Raji (cell line): ENCODE results near the gene PRKAR2B.

Source experiments
- POLR2A ChIP-seq: IDR thresholded peaks from 2 replicates; pipeline ENCODE4 v1.6.1; 2011; ENCODE audit warnings: low read depth, low read length, control low read depth; ENCODE audit not compliant: insufficient read depth

The PRKAR2B gene

DNA sequence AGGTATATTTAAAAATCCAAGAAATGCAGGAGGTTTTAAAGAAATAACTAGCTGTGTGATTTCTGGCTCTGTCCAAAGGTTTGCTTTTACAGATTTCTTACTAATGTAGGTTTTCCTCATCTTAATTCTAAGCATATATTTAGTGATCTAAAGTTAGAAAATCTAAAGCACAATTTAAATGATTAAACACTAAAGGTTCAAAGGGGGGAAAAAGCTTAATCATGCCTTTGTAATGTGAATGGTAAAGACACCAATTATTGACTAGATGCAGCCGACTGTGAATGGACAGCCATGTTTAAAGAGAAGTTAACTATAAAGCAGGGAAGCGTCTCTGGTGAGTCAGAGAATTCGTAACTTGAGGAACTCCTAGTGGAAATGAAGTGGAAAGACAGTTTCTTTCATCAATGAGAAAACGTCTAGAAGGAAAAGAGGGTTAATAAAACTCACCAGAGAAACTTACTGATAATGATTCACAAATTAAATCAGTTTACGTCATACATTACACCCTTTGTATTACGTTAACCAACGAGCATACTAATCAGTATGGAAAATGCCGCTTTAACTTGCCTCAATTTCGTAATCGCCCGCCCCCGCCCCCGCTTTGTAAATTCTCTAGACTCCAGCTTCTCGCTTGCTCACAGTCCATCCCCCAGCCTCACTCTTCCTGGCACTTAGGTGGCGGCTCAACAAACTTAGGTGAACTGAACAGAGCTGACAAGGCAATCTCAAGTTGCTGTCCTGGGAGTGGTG lies 123.2 kb downstream of the PRKAR2B start:
- TF ChIP-seq POLR2A: no peak

DNA sequence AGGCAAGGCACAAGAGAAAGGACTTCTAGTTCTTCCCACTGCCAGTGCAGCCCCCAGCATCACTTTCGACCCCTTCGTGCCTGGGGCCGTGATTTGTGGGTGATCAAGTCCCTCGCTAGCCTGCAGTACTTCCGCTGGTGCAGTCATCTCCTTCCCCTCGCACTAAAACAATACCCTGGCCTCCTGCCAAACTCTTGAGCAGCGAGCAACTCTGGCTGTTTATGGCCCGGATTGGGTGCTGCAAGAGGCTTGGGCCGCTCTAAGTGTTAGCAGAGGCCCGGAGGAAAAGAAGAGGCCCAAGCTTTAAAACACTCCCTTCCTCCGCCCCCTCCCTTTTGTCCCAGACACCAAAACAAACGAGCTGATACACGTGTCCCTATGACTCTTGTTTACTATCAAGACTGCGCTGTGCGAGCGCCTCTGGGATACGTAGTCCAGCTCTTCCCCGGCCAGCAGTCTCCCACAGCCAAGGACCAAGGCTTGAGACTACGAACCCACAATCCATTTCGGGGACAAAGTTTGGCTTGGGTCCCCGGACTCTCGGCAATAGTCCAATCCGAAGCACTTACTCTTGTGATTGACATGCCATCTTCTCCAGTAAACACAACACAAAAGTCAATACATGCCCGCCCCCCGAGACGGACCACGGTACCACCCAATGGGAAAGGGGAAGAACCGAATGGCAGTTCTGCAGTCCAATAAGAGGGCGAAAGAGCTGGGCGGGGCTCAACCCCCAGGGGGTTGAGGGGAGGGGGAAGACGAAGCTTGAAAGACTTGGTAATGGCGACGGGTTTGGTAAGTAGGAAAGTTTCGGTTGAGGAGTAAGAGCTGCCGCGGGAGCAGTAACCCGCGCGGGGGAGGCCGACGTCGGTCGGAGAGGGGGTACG lies 124.0 kb downstream of the PRKAR2B start, which contains the start of gene HBP1:
Gene HBP1 (plus strand): TSS at position 771 of the 887 bp plus-strand sequence. CDS start 10,891 bp downstream, outside the sequence.
- 0 out of 2 replicates have a peak, but pooled peaks have one; percentile 32 for TF ChIP-seq POLR2A

DNA sequence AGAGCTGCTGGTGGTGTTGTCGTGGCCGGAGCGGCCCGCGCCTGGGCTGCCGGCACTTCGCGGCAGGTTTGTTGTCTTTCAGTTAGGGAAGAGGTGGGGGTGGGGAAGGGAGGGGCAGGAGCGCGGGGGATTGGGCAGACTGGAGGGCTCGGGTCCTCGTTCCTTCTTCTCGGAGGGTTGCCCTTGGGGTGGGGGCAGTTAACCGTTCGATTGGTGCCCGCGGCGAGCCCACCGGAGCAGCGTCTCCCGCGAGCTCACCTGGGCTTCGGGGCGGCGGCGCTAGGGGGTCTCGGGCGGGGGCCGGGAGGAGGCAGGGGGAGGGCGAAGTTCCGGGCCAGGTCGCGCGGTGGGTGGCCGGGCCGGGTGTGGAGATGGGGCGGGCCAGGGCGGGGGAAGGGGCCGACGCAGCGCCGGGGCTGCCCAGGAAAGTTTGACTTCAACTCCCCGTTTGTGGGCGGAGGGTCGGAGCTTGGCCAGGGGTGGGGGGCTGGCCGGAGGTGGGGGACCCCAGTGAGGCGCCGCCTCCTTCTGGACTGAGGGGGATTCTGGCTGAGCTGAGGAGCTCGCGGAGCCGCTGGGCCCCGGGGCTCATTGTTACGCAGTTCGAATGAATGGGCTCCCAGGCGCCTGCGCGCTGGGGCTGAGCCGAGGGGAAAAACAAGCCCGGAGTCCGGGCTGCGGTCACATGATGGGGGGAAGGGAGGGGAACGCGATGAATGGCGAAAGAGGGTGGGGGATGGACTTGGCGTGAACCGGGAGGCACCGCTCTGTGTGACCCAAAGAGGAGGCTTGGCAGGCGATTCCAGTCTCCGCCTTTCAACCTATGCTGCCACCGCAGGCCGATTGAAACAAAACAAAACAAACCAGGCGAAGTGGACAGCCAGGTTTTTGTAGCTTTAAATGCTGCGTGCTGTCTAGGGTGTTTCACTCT lies 124.9 kb downstream of the PRKAR2B start:
- peak; percentile 57 for TF ChIP-seq POLR2A

DNA sequence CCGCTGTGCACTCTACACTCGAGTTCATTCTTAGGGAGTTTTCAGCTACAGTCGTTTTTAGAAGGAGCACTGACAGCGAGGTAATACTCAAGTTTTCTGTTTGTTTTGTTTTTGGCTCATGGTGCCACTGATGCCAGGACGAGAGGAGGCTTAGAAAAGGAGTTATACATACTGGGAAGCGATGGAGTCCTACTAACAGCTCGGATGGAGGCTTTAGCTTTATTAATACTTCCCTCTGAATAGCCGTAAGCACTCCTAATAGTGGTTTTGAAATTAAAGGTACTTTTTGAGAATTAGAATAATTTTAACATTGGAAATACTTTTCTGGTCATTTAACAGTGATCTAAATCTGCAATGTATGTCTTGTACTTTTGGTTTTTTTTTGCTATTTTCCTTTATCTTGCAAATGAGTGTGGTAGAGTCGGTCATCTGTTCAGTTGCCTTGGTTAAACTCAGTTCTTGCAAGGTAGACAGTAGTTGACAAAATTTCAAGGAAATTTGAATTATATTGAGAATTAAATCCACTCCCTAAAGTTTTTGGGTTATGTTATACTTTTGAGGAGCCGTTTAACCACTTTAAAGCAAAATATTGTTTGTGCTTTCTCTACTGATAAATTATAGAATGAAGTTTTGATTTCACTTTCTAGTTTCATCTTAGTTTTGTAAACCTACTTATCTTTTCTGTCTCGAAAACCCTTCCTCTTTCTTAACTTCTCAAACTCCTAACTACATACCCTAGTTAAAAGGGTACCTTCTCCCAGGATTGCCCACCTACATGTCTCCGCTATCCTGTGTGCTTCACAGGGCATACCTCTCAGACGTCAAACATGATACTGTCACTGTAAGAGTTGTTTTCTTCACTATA lies 125.8 kb downstream of the PRKAR2B start:
- no peak; the same call in 1 of the 2 replicates for TF ChIP-seq POLR2A

DNA sequence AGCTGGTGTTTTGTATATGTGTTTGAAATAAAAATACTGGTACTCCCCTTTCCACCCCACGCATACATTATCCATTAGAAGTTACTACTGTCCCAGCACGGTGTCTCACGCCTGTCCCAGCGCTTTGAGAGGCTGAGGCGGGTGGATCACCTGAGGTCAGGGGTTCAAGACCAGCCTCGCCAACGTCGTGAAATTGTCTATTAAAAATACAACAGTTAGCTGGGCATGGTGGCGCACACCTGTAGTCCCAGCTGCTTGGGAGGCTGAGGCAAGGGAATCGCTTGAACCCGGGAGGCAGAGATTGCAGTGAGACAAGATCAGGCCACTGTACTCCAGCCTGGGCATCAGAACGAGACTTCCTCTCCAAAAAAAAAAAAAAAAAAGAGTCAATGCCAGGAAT lies 127.0 kb downstream of the PRKAR2B start:
- TF ChIP-seq POLR2A: no peak

DNA sequence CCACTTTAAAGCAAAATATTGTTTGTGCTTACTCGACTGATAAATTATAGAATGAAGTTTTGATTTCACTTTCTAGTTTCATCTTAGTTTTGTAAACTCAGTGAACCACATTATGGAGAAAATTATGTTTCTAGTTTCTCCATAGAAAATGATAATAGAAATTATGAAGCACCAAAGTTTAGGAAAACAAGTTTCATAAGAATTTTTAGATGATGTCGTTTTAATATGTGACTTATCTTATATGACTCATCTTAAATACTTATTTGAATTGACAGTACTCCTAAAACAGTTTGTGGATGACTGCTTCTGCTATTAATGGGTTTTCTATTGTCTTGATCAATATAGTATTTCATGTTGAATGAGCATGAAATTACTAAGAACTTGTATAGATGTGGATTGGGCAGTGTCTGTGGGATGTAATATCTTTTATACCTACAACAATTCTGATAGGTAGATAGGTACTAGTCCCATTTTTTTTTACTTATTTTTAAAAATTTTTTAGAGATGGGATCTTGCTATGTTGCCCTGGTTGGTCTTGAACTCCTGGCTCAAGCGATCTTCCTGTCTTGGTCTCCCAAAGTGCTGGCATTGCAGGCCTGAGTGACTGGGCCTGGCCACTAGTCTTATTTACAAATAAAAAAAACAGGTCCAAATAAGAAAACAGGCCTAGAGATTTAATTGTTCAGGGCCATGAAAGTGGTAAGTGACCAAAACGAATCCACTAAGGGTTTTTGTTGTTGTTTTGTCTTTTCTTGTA lies 127.9 kb downstream of the PRKAR2B start:
- TF ChIP-seq POLR2A: no peak

DNA sequence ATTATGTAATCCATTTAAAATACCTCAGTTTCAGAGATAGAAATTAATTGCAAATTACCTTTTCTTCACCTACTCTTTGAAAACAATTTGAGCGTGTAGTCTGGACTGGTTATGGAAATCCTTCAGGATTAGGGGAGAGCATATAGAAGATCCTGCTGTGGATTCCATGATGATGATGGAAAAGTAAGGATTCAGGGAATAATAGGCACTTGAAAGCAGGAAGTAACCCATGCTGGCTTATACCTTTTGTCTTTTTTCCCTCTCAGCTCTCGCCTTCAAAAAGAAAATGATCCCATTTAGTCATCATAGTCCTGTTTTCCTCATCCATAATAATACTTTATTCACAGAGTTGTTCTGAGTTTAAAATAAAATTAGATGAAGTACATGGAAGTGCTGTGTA lies 128.7 kb downstream of the PRKAR2B start:
- TF ChIP-seq POLR2A: no peak

DNA sequence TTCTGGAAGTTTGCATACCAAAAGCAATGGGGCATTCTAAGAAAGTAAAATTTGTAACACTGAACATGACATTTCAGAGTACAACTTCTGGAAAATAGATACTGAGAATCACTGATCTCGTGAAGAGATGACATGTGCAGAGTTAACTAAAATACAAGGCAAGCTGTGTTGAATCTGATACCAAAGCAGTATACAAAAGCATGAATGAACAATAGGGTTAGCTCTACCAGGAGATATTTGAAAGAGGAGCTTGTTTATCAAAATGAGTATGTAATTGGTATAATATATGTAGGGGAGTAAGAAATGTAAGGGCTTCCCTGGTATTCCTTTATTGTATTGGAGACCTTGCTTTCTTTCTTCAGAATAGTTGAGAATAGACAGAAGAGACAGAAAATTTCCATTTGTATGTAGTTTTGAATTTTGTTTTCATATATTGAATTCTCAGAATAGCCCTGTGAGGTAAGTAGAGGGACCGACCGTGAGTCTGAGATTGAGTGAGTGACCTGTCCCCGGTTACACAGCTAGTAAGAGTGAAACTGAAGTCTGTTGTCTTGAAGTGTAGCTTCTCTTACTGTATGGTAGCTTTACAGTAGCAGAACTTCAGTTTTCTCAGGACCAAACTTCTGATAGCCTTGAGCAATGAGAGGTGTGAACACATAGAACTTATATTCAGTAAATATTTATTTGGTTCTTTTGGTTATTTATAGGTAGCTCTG lies 129.3 kb downstream of the PRKAR2B start:
- TF ChIP-seq POLR2A: no peak

DNA sequence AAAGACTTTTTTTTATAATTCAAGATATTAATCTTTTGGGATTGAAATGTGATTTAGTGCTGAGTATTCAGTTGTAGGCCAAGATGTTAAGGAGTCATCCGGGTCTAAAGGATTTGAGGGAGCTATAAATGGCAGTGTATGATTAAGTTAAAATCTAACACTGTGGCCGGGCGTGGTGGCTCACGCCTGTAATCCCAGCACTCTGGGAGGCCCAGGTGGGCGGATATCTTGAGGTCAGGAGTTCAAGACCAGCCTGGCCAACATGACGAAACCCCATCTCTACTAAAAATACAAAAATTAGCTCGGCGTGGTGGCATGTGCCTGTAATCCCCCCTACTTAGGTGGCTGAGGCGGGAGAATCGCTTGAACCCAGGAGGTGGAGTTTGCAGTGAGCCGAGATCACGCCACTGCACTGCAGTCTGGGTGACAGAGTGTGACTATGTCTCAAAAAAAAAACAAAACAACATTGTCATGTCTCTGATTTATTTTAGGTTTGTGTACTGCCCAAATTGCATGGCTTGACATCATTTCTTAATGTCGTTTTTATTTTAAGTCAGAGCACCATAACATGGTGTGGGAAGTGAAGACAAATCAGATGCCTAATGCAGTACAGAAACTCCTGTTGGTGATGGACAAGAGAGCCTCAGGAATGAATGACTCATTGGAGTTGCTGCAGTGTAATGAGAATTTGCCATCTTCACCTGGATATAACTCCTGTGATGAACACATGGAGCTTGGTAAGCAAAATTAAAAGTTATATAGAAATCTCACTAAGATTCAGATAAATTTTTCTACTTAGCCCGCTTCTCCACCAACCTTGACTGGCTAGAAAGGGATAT lies 135.0 kb downstream of the PRKAR2B start:
- no peak for TF ChIP-seq POLR2A

DNA sequence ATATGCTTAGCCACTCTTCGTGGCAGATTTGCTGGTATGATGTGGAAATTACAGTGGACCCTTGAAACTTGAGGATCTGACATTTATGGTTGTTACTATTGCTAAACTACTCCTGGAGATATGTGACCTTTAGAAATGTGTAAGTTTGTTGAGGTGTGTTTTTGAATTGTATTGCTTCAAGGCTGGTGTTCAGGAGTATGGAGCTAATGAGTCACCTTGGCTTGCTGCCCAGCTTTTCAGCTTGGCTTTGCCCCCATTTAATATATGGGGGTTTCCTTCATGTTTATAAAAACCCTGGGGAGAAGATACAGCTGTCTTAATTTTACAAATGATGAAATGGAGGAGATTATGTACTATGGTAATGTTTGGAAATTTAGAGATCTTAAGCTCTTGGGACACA lies 135.9 kb downstream of the PRKAR2B start:
- TF ChIP-seq POLR2A: no peak

DNA sequence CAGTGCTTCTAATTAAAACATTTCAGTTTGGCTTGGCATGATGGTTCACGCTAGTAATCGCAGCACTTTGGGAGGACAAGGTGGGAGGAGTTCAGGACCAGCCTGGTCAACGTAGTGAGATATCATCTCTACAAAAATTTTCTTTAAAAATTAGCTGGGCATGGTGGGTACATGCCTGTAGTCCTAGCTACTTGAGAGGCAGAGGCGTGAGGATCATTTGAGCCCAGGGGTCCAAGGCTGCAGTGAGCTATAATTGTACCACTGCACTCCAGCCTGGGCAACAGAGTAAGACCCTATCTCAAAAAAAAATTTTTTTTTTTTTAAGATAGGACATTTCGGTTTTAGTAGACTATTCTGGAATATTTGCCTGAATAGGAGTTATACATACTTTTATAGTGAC lies 136.7 kb downstream of the PRKAR2B start:
- TF ChIP-seq POLR2A: no peak

DNA sequence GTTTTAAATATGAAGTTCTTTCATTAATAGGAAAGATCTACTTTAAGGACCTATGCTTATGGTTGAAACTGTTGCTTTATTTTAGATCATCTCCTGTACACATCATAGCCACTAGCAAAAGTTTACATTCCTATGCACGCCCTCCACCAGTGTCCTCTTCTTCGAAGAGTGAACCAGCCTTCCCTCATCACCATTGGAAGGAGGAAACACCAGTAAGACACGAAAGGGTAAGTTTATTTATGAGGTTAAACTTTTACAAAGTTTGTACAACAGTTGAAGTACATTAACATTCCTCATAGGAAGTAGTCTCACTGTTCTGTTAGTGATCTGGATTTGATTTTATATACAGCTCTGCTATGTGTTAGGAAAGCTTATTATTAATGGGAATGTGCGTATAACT lies 141.2 kb downstream of the PRKAR2B start:
- TF ChIP-seq POLR2A: no peak
